Pancreas (tissue), 10 donors: ENCODE results near the gene USP12. TPM values are rescaled to one million over a fixed set of nuclear protein-coding genes. Genes with fewer than 3 reads are reported as not detected.

Source experiments
- ATAC-seq, 4 donors: fragments of 200-7000 bp; cut with Tn5 transposase; one replicate each; pipeline versions ENCODE4 v1.8.0 to v1.9.1; 2020; ENCODE audit warnings: mild to moderate bottlenecking in 4 of 4, moderate library complexity in 4 of 4
- DNase-seq, 6 donors: peaks; one replicate each; pipeline ENCODE4 v3.0.0-alpha.2; 2020
- FAIRE-seq: peaks from 2 replicates; lab custom pipeline; 2012; peaks lifted over from hg19 to GRCh38; lab: Jason Lieb, UNC
- H3K27ac ChIP-seq, 4 donors: fragments of 200-600 bp; sonication (generic); 1 replicate in 3 of 4; 2 replicates in 1 of 4; pipeline versions ENCODE4 v1.5.0 to v1.8.0; 2020
- H3K27me3 ChIP-seq, 4 donors: fragments of 200-600 bp; one replicate each; pipeline ENCODE4 v1.8.0; 2021
- H3K36me3 ChIP-seq, 3 donors: fragments of 200-600 bp; sonication (generic) in 1 of 3; one replicate each; pipeline versions ENCODE4 v1.5.0 to v1.8.0; 2020 to 2021
- H3K4me1 ChIP-seq, 3 donors: fragments of 200-600 bp; one replicate each; pipeline ENCODE4 v1.8.0; 2021
- H3K4me3 ChIP-seq, 4 donors: fragments of 200-600 bp; sonication (generic) in 2 of 4; one replicate each; pipeline versions ENCODE4 v1.5.0 to v1.8.0; 2020 to 2021
- H3K9me3 ChIP-seq, 4 donors: fragments of 200-600 bp; one replicate each; pipeline ENCODE4 v1.8.0; 2021
- WGBS, 2 donors: extraction: QIAGEN DNeasy Blood & Tissue Kit; methylation state at CpG; one replicate each; pipeline ENCODE4 v1.1.7; 2013; 5-methylcytosine and 5-hydroxymethylcytosine counted together
- intact Hi-C, 3 donors: fragments of 100-400 bp; cut with DNase I; formaldehyde crosslinking; loops; one replicate each; pipeline versions ENCODE4 v1.11.1 to v1.14.2; 2022
- polyA plus RNA-seq, 2 donors: library from polyadenylated mRNA; stranded (reverse); fragments of 200-250 nt; gene quantifications; one replicate each; pipeline ENCODE4 v1.2.3, GENCODE V29; 2013
- total RNA-seq, 6 donors: library from RNA; stranded (reverse); fragmentation: NEBNext Ultra II Directional in 4 of 6; extraction: Animal tissue kit (Norgen Biotek cat#: 25700) in 4 of 6; gene quantifications; one replicate each; pipeline versions ENCODE4 v1.2.1 to v1.2.4, GENCODE V29; 2021 to 2023
- TF ChIP-seq, protein P1 (sequence below), 4 donors: fragments of 200-600 bp; sonication (generic) in 3 of 4; IDR thresholded peaks; one replicate each; pipeline versions ENCODE4 v1.5.0 to v1.8.0; 2021; ENCODE audit warnings: antibody characterized with exemption in 4 of 4
- donor health status: healthy with polysubstance abuse.
- donor health status: DM: no; HTN: no; CAD: no; lungs with moderate emphysema.
- donor health status: DM: no; HTN: no; CAD: no.
- donor health status: control.
- donor health status: control.
- donor health status: Bipolar disorder and iron deficiency.
- donor health status: DM: yes; HTN: yes; CAD: no.
- donor health status: DM: no; HTN: no; CAD: no.
- donor health status: DM: no; HTN: no; CAD: no.
- donor health status: DM: yes; HTN: yes; CAD: no.

Gene USP12
- total and polyA plus RNA-seq, 8 donors: 3.9 to 18.9 (median 9.4) TPM

DNA sequence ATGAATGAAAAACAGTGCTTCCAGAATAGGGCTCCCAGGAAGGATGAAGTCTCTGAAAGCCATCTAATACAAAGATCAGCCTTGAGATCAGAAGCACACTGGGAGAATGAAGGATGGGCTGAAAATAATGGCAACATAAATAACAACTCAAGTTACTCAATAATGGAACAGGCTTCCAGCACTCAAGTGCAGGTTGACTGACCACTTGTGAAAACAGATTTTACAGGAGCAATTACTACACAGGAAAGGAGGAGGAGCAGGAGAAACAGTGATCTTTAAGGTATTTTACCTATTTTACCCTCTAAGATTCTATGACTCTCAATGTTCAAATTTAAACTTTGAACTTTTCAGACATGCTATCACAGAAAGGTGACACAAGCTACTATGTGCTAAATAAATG, 106.0 kb downstream of the USP12 start:
- no peak for ATAC-seq
- TF ChIP-seq, protein P1, sequence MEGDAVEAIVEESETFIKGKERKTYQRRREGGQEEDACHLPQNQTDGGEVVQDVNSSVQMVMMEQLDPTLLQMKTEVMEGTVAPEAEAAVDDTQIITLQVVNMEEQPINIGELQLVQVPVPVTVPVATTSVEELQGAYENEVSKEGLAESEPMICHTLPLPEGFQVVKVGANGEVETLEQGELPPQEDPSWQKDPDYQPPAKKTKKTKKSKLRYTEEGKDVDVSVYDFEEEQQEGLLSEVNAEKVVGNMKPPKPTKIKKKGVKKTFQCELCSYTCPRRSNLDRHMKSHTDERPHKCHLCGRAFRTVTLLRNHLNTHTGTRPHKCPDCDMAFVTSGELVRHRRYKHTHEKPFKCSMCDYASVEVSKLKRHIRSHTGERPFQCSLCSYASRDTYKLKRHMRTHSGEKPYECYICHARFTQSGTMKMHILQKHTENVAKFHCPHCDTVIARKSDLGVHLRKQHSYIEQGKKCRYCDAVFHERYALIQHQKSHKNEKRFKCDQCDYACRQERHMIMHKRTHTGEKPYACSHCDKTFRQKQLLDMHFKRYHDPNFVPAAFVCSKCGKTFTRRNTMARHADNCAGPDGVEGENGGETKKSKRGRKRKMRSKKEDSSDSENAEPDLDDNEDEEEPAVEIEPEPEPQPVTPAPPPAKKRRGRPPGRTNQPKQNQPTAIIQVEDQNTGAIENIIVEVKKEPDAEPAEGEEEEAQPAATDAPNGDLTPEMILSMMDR (IDR thresholded peaks at IDR 0.05): no peak
- intact Hi-C loops: no loop called here
- H3K27me3 ChIP-seq: no peaks in the 10 kb centered on the region
- peaks cover 0 to 3% (median 0%) of the 10 kb centered on the region in 3 donors for H3K4me1 ChIP-seq
- H3K36me3 ChIP-seq: no peaks in the 10 kb centered on the region
- FAIRE-seq: no peak
- H3K4me3 ChIP-seq: no peak overlapping the region
- DNase-seq: no peak
- H3K9me3 ChIP-seq: no peaks in the 10 kb centered on the region
- no peak overlapping the region for H3K27ac ChIP-seq

- Histone ChIP-seq H3K9me3 (no peaks in the 10 kb centered on the region), H3K27ac (no peak overlapping the region), H3K4me1 (peaks cover 0 to 3% (median 0%) of the 10 kb centered on the region in 3 donors), H3K36me3 (no peaks in the 10 kb centered on the region), H3K4me3 (no peak overlapping the region), H3K27me3 (no peaks in the 10 kb centered on the region)
- TF ChIP-seq, protein P1 (IDR thresholded peaks at IDR 0.05): no peak
- no peak for ATAC-seq
- intact Hi-C loops: no loop called here
- no peak for DNase-seq
- WGBS, 2 donors: 84 to 86% methylated on average over 9 of the region's 9 CpGs
- FAIRE-seq: no peak
These were observed 107.2 kb downstream of the USP12 start for GRCh38 chr13:27064252-27064995.

DNA sequence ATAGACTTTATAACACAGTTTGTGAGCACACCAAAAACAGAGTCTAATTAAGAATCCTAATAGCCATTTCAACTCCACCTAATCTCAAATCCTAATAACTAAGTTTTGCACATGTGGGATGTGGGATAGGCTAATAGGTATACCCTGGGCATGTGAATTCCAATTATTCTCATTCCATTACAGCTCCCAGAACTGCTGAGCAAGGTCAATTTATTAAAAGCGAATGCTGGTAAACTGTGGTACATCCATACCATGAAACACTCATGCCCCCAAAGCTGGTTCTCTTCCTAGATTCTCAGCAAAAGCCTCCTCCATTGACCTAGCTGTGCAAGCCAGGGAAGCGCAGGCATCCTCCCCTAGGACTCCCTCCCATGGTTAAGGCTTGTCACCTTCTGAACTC, 113.8 kb downstream of the USP12 start:
- no peaks in the 10 kb centered on the region for H3K36me3 ChIP-seq
- no peak for FAIRE-seq
- no peaks in the 10 kb centered on the region for H3K9me3 ChIP-seq
- no peak for ATAC-seq
- H3K27ac ChIP-seq: no peak overlapping the region
- WGBS, 2 donors: 93 to 97% methylated on average over 2 of the region's 2 CpGs
- TF ChIP-seq, protein P1 (IDR thresholded peaks at IDR 0.05): no peak
- H3K4me1 ChIP-seq: no peaks in the 10 kb centered on the region
- DNase-seq: no peak
- no peak overlapping the region for H3K4me3 ChIP-seq
- H3K27me3 ChIP-seq: no peaks in the 10 kb centered on the region
- intact Hi-C loops: no loop called here

DNA sequence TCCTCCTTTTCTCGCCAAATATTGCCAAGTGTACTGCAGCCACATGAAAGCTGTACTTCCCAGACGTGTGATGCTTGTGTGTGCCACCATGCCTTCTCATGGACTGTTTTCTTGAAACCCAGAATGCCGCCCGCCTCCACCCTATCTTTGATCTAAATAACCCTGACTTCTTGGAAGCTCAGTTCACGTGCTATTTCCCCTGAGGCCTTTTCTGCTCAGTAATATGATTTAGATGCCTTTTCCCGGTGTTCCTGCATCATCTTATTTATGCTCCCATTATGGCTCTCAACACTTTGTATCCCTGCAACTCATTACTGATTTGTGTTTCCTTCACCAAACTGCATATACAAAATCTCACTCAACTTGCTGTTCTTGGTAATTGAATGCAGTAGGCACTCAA, 116.1 kb downstream of the USP12 start:
- intact Hi-C loops: no loop called here
- no peaks in the 10 kb centered on the region for H3K9me3 ChIP-seq
- H3K4me1 ChIP-seq: no peaks in the 10 kb centered on the region
- WGBS, 2 donors: 84 to 85% methylated on average over 6 of the region's 6 CpGs
- TF ChIP-seq, protein P1 (IDR thresholded peaks at IDR 0.05): no peak
- no peak overlapping the region for H3K27ac ChIP-seq
- FAIRE-seq: no peak
- ATAC-seq: no peak
- H3K4me3 ChIP-seq: no peak overlapping the region
- H3K36me3 ChIP-seq: no peaks in the 10 kb centered on the region
- H3K27me3 ChIP-seq: no peaks in the 10 kb centered on the region
- DNase-seq: no peak

DNA sequence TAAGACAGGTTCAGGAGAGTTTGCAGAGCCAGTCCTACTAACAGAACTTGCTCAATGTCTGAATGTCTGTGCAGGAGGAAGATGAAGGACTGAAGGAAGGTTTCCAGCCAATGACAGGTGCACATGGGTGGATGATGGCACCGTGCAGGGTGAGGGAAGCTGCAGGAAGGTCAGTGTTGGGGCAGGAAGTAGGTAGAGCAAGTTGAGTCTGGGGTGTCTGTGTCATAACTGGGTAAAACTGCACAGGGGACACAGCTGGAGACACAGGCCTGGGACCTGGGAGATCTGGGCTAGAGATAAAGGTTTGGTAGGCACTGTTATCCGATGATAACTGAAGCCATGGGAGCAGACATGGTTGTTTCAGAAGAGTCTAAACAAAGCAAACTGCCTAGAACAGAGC, 116.9 kb downstream of the USP12 start:
- no peaks in the 10 kb centered on the region for H3K36me3 ChIP-seq
- no peaks in the 10 kb centered on the region for H3K4me1 ChIP-seq
- intact Hi-C loops: no loop called here
- H3K27me3 ChIP-seq: no peaks in the 10 kb centered on the region
- TF ChIP-seq, protein P1 (IDR thresholded peaks at IDR 0.05): no peak
- FAIRE-seq: no peak
- no peak for ATAC-seq
- no peak overlapping the region for H3K27ac ChIP-seq
- H3K4me3 ChIP-seq: no peak overlapping the region
- WGBS, 2 donors: 84 to 85% methylated on average over 2 of the region's 2 CpGs
- H3K9me3 ChIP-seq: no peaks in the 10 kb centered on the region
- no peak for DNase-seq
